ENCODE results near the gene ESYT3.
"Not testable (repeated sequence)": the region's sequence is repeated elsewhere in the genome, so short reads cannot be mapped to it uniquely, and the experiment has no call there.

Gene ESYT3

DNA sequence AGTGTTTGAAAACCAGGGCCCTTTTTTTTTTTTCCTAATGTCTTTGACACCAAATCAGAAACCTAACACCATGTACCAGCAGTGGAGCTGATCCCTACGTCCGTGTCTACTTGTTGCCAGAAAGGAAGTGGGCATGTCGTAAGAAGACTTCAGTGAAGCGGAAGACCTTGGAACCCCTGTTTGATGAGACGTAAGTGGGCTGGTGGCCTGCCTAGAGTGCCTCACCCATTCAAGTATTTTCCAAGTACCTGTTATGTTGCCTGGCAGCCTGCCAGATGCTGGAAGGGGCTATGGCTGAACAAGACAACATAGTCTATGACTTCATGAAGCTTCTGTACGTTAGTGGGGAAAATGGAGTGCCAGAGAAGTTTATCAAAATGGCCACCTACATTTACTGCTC is 39.7 kb downstream of the ESYT3 start:
- DNase-seq (ENCODE audit: low spot score) = no peak
- TF ChIP-seq, protein P1, sequence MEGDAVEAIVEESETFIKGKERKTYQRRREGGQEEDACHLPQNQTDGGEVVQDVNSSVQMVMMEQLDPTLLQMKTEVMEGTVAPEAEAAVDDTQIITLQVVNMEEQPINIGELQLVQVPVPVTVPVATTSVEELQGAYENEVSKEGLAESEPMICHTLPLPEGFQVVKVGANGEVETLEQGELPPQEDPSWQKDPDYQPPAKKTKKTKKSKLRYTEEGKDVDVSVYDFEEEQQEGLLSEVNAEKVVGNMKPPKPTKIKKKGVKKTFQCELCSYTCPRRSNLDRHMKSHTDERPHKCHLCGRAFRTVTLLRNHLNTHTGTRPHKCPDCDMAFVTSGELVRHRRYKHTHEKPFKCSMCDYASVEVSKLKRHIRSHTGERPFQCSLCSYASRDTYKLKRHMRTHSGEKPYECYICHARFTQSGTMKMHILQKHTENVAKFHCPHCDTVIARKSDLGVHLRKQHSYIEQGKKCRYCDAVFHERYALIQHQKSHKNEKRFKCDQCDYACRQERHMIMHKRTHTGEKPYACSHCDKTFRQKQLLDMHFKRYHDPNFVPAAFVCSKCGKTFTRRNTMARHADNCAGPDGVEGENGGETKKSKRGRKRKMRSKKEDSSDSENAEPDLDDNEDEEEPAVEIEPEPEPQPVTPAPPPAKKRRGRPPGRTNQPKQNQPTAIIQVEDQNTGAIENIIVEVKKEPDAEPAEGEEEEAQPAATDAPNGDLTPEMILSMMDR (IDR thresholded peaks at IDR 0.05; ENCODE audit: extremely low read depth, insufficient read depth, missing control alignments) = no peak
- in situ Hi-C loops (cut with MboI; ENCODE audit: low pct_unique_long_range_greater_than_20kb, low sequenced_read_pairs, unreplicated experiment) = loop anchor here (25.0 kb wide), 1 partner anchor 463 kb away; the partner anchor contains the start of genes FOXL2 and FOXL2NB

DNA sequence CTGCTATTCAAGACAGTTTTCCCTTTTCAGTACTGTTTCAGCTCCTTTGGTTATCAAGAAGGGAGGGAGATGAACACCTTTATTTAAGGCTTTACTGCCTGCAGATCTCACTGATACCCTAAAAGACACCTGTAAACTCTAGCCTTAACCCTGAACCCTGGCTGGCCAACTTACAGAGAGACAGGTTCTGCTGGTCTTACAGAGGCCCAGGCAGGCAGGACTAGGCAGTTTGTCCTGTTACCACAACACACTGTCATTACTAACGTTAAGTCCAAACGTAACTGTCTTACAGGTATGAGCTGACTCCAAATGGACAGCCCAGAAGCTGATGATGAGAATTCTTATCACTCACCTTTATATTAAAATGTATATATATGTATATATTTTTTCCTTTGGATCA is 42.1 kb downstream of the ESYT3 start:
- TF ChIP-seq, protein P1 (IDR thresholded peaks at IDR 0.05; ENCODE audit: extremely low read depth, insufficient read depth, missing control alignments) = no peak
- in situ Hi-C loops (cut with MboI; ENCODE audit: low pct_unique_long_range_greater_than_20kb, low sequenced_read_pairs, unreplicated experiment) = no loop called here
- no peak for DNase-seq (ENCODE audit: low spot score)

DNA sequence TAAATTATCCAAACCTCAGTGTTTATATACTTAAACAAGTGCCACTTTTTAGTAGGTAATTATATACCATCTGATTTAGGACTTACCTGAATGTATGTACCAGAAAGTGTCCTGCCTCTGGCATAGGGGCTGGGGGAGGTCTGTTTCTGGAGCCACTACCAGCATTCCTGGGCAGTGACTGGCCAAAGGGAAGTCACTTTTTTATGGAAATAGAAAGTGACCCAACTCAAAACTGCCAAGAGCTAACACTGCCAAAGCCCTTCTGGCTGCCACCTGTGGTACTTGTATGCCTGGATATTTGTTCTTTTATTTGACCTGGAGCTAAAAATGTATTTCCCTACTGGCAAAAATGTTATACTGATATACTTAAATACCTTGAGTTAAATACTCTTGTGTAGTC is 42.7 kb downstream of the ESYT3 start:
- DNase-seq (ENCODE audit: low spot score) = no peak
- TF ChIP-seq, protein P1 (IDR thresholded peaks at IDR 0.05; ENCODE audit: extremely low read depth, insufficient read depth, missing control alignments) = no peak
- in situ Hi-C loops (cut with MboI; ENCODE audit: low pct_unique_long_range_greater_than_20kb, low sequenced_read_pairs, unreplicated experiment) = no loop called here

DNA sequence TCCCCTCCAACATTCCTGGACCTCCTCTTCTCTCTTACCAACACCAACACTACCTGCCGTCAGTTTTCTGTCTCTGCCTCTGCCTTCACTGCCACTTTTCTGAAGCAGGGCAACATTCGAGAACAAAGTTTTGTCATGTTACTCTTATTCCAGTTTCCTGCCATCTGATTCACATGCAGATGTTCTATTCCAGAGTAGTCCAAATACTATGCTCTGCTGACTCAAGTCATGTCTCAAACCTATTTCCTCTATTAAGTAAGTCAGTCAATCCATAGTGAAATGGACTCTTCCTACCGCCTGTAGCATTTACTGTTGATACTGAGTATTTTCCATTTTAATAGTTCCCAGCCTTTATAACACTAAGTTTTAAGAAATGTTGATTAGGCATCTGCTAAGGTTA is 43.4 kb downstream of the ESYT3 start:
- DNase-seq (ENCODE audit: low spot score) = no peak
- TF ChIP-seq, protein P1 (IDR thresholded peaks at IDR 0.05; ENCODE audit: extremely low read depth, insufficient read depth, missing control alignments) = no peak
- in situ Hi-C loops (cut with MboI; ENCODE audit: low pct_unique_long_range_greater_than_20kb, low sequenced_read_pairs, unreplicated experiment) = no loop called here

DNA sequence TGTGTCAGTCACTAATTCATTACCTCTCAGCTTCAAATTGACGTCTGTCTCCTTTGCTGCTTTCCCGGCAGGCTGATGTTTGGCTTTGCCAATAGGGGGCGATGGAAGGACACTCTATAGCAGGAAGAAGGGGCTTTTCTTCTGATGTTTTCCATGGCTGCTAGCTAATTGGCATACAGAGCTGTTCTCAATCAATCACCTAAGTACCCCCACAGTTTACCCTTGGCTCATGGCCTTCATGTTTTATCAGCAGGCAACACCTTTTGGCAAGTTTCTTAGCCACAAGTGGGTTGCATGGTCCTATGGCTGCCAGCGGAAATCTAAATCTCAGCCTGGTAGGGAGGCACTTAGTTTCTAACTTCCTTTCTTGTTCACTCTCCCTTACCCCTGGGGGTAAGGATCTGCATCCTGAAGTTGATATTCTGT is 45.0 kb downstream of the ESYT3 start:
- in situ Hi-C loops (cut with MboI; ENCODE audit: low pct_unique_long_range_greater_than_20kb, low sequenced_read_pairs, unreplicated experiment) = no loop called here
- DNase-seq (ENCODE audit: low spot score) = peak; percentile 69

DNA sequence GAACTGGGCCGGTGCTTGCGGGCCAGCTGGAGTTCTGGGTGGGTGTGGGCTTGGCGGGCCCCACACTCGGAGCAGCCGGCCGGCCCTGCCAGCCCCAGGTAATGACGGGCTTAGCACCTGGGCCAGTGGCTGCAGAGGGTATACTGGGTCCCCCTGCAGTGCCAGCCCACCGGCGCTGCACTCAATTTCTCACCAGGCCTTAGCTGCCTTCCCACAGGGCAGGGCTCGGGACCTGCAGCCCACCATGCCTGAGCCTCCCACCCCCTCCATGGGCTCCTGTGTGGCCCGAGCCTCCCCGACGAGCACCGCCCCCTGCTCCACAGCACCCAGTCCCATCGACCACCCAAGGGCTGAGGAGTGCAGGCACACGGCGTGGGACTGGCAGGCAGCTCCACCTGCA is 50.3 kb downstream of the ESYT3 start:
- DNase-seq (ENCODE audit: low spot score); in situ Hi-C loops (cut with MboI; ENCODE audit: low pct_unique_long_range_greater_than_20kb, low sequenced_read_pairs, unreplicated experiment): not testable (repeated sequence)

More for the DNA sequence above, 45.0 kb downstream of the ESYT3 start:
- TF ChIP-seq, protein P1 (IDR thresholded peaks at IDR 0.05; ENCODE audit: extremely low read depth, insufficient read depth, missing control alignments) = peak; percentile 83

DNA sequence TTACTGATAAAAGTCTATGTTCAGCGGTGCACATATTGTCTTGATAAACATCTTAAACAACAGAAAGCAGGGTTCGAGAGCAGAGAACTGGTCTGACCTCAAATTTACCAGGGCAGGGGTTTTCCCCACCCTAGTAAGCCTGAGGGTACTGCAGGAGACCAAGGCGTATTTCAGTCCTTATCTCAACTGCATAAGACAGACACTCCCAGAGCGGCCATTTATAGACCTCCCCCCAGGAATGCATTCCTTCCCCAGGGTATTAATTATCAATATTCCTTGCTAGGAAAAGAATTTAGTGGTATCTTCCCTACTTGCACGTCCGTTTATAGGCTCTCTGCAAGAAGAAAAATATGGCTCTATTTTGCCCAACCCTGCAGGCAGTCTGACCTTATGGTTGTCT is 52.2 kb downstream of the ESYT3 start:
- in situ Hi-C loops (cut with MboI; ENCODE audit: low pct_unique_long_range_greater_than_20kb, low sequenced_read_pairs, unreplicated experiment) = not testable (repeated sequence)

DNA sequence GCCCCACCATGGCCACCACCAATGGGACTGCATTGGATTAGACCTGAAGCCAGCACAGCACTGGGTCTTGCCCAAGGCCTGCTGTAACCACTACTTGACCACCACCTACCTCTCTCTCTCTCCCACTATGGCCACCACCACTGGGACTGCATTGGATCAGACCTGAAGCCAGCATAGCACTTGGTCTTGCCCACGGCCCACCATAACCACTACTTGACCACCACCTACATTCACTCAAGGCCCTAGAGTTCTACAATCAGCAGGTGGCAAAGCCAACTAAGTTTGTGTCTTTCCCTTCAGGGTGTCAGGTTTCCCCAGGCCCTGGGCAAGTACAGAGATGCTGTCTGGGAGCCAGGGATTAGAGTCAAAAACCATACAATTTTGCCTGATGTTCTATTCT is 57.6 kb downstream of the ESYT3 start:
- DNase-seq (ENCODE audit: low spot score) = no peak
- in situ Hi-C loops (cut with MboI; ENCODE audit: low pct_unique_long_range_greater_than_20kb, low sequenced_read_pairs, unreplicated experiment) = no loop called here
- TF ChIP-seq, protein P1 (IDR thresholded peaks at IDR 0.05; ENCODE audit: extremely low read depth, insufficient read depth, missing control alignments) = no peak

More for the DNA sequence above, 52.2 kb downstream of the ESYT3 start:
- not testable (repeated sequence) for DNase-seq (ENCODE audit: low spot score)

All from GM13977 (cell line).